HepG2 (cell line): ENCODE data around the gene HCK. TPM values are rescaled to one million over a fixed set of nuclear protein-coding genes. Genes with fewer than 3 reads are reported as not detected.

Source experiments
- AHDC1 ChIP-seq: sonication (generic); formaldehyde crosslinking; IDR thresholded peaks from 2 replicates; pipeline ENCODE4 v1.5.1; 2020; ENCODE audit warnings: mild to moderate bottlenecking, missing genetic modification reagents, borderline replicate concordance
- ATF2 ChIP-seq: sonication (generic); formaldehyde crosslinking; IDR thresholded peaks from 2 replicates; pipeline ENCODE4 v1.4.0; 2020; ENCODE audit warnings: missing genetic modification reagents
- BCLAF1 ChIP-seq: fragments of 450-650 bp; IDR thresholded peaks from 2 replicates; pipeline ENCODE4 v1.6.1; 2017; ENCODE audit warnings: mild to moderate bottlenecking
- ESRRA ChIP-seq: sonication (generic); formaldehyde crosslinking; IDR thresholded peaks from 2 replicates; pipeline ENCODE4 v1.5.1; 2020; ENCODE audit warnings: mild to moderate bottlenecking, low read depth, missing genetic modification reagents
- ISL2 ChIP-seq: sonication (generic); formaldehyde crosslinking; IDR thresholded peaks from 2 replicates; pipeline ENCODE4 v1.5.0; 2020; ENCODE audit warnings: missing genetic modification reagents
- KAT8 ChIP-seq: IDR thresholded peaks from 2 replicates; pipeline ENCODE4 v1.6.1; 2016; ENCODE audit warnings: missing genetic modification reagents, missing compliant biosample characterization
- KDM5B ChIP-seq: sonication (generic); formaldehyde crosslinking; IDR thresholded peaks from 2 replicates; pipeline ENCODE4 v1.4.0; 2020; ENCODE audit warnings: missing genetic modification reagents, mild to moderate bottlenecking, borderline replicate concordance
- MAFG ChIP-seq: sonication (generic); formaldehyde crosslinking; IDR thresholded peaks from 2 replicates; pipeline ENCODE4 v1.5.1; 2020; ENCODE audit warnings: mild to moderate bottlenecking, missing genetic modification reagents
- MTF1 ChIP-seq: sonication (generic); formaldehyde crosslinking; IDR thresholded peaks from 2 replicates; pipeline ENCODE4 v1.5.0; 2020; ENCODE audit warnings: missing genetic modification reagents
- RFXAP ChIP-seq: sonication (generic); formaldehyde crosslinking; IDR thresholded peaks from 2 replicates; pipeline ENCODE4 v1.4.0; 2020; ENCODE audit warnings: missing genetic modification reagents, borderline replicate concordance
- TCF12 ChIP-seq, 2 experiments: fragments of 450-650 bp in 1 of 2; sonication (generic) in 1 of 2; formaldehyde crosslinking in 1 of 2; IDR thresholded peaks; 2 replicates each; pipeline versions ENCODE4 v1.6.1 to v1.8.0; 2017 to 2022; ENCODE audit warnings: antibody characterized with exemption in 1 of 2, mild to moderate bottlenecking in 1 of 2, missing genetic modification reagents in 1 of 2, moderate library complexity in 1 of 2
- ZEB1 ChIP-seq: IDR thresholded peaks from 2 replicates; pipeline ENCODE4 v1.6.1; 2012; ENCODE audit warnings: mild to moderate bottlenecking, low read depth, inconsistent platforms; ENCODE audit not compliant: insufficient replicate concordance
- ZFP36 ChIP-seq: fragments of 150-350 bp; IDR thresholded peaks from 2 replicates; pipeline ENCODE4 v1.6.1; 2018; ENCODE audit warnings: borderline replicate concordance, low read length, low read depth; ENCODE audit not compliant: partially characterized antibody
- ZFP41 ChIP-seq: sonication (generic); formaldehyde crosslinking; IDR thresholded peaks from 2 replicates; pipeline ENCODE4 v1.4.0; 2020; ENCODE audit warnings: mild to moderate bottlenecking, missing genetic modification reagents, borderline replicate concordance
- ZNF264 ChIP-seq: sonication (generic); formaldehyde crosslinking; IDR thresholded peaks from 2 replicates; pipeline ENCODE4 v1.4.0; 2020; ENCODE audit warnings: missing genetic modification reagents
- ZNF33A ChIP-seq: sonication (generic); formaldehyde crosslinking; IDR thresholded peaks from 2 replicates; pipeline ENCODE4 v1.5.1; 2020; ENCODE audit warnings: missing genetic modification reagents, mild to moderate bottlenecking, moderate library complexity, borderline replicate concordance
- ZNF354B ChIP-seq: sonication (generic); formaldehyde crosslinking; IDR thresholded peaks from 2 replicates; pipeline ENCODE4 v1.8.0; 2022; ENCODE audit warnings: mild to moderate bottlenecking, missing genetic modification reagents
- ZNF775 ChIP-seq: sonication (generic); formaldehyde crosslinking; IDR thresholded peaks from 2 replicates; pipeline ENCODE4 v1.4.0; 2020; ENCODE audit warnings: missing genetic modification reagents, mild to moderate bottlenecking, moderate library complexity, borderline replicate concordance
- polyA plus RNA-seq, 8 experiments: library from polyadenylated mRNA; depleted of rRNA in 3 of 8; stranded (reverse) in 7 of 8; unstranded in 1 of 8; fragments of >200 nt; fragmentation: Illumina TruSeq in 4 of 8; extraction: Trizol in 4 of 8; gene quantifications; 2 replicates each; pipeline versions ENCODE4 v1.2.1 to v1.2.3, GENCODE V29; 2011 to 2016; ENCODE audit warnings: low read depth in 4 of 8, missing spikeins in 1 of 8, mixed read lengths in 1 of 8; ENCODE audit not compliant: insufficient read depth in 1 of 8
- total RNA-seq, 5 experiments: library from RNA; depleted of rRNA; stranded (reverse); fragments of >200 nt; fragmentation: Illumina TruSeq; extraction: Trizol; gene quantifications; 2 replicates each; pipeline ENCODE4 v1.2.3, GENCODE V29; 2016; ENCODE audit warnings: low read depth in 1 of 5

Gene HCK
- total and polyA plus RNA-seq, 2 of the 13 experiments (the other 11 are each of a cell fraction or from before 2014, with no cell fraction given), result 0.04 TPM; not detected in 1

GRCh38 chr20:32031007-32031958 lies 20.8 kb upstream of the HCK start (continued):
- TF ChIP-seq ZEB1, result no peak
- no peak for TF ChIP-seq ZFP36
- TF ChIP-seq BCLAF1, result no peak
- no peak for TF ChIP-seq ZNF354B (CRISPR knock-in tag)
- no peak for TF ChIP-seq MAFG (CRISPR knock-in tag)
- no peak for TF ChIP-seq AHDC1 (CRISPR knock-in tag)
- 0 out of 2 replicates have a peak, but pooled peaks have one; percentile 20 for TF ChIP-seq ZNF264
- TF ChIP-seq MTF1 (CRISPR knock-in tag), result 0 out of 2 replicates have a peak, but pooled peaks have one; percentile 35
- peak; percentile 57; the same call in 1 of the 2 replicates for TF ChIP-seq ATF2 (CRISPR knock-in tag)
- no peak for TF ChIP-seq TCF12 (IDR thresholded peaks at IDR 0.05)
- no peak for TF ChIP-seq TCF12 (CRISPR knock-in tag; IDR thresholded peaks at IDR 0.05)
- TF ChIP-seq ZNF33A (CRISPR knock-in tag), result no peak
- peak; percentile 68; the same call in 1 of the 2 replicates for TF ChIP-seq ISL2 (CRISPR knock-in tag)
- TF ChIP-seq ZFP41 (CRISPR knock-in tag), result no peak
- TF ChIP-seq ESRRA (CRISPR knock-in tag), result 0 out of 2 replicates have a peak, but pooled peaks have one; percentile 49
- TF ChIP-seq ZNF775, result no peak
- TF ChIP-seq KDM5B (CRISPR knock-in tag), result no peak
- peak; percentile 82; the same call in 1 of the 2 replicates for TF ChIP-seq RFXAP (CRISPR knock-in tag)
- peak; percentile 66; the same call in 1 of the 2 replicates for TF ChIP-seq KAT8 (CRISPR knock-in tag)
